Retinal pigment epithelial cell (primary cell): Measurements from ENCODE around the gene CNTRL.

Source experiments
- DNase-seq: peaks from one replicate; pipeline ENCODE4 v3.0.0-alpha.2; 2010; ENCODE audit warnings: low read depth
- H3K4me3 ChIP-seq: 2 replicates; pipeline ENCODE4 v1.5.1; 2011; ENCODE audit warnings: mild to moderate bottlenecking, low read length, control low read depth, moderate library complexity
- TF ChIP-seq, protein P1 (sequence below): conservative IDR thresholded peaks from 2 replicates; pipeline ENCODE4 v1.5.1; 2011; ENCODE audit warnings: low read depth, low read length, control low read depth, inconsistent platforms

Gene CNTRL

DNA sequence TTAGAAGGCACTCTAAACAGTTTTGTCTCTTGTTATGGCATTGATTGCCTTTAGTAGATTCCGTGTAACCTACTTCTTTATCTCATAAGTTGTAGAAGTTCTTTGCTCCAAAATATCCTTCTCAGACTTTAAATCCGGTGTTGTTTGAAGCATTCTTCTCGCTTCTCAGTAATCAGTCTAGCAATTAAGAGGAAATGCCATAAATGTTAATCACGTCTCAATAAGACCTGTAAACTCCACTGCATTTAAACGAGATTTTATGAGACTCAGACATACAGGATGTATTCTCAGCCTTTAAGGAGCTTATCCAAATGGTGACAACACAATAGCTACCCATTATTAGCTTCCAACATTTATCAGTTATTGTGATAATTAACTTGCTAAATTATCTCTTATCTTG is 16.9 kb upstream of the CNTRL start:
- DNase-seq, result no peak
- TF ChIP-seq, protein P1, sequence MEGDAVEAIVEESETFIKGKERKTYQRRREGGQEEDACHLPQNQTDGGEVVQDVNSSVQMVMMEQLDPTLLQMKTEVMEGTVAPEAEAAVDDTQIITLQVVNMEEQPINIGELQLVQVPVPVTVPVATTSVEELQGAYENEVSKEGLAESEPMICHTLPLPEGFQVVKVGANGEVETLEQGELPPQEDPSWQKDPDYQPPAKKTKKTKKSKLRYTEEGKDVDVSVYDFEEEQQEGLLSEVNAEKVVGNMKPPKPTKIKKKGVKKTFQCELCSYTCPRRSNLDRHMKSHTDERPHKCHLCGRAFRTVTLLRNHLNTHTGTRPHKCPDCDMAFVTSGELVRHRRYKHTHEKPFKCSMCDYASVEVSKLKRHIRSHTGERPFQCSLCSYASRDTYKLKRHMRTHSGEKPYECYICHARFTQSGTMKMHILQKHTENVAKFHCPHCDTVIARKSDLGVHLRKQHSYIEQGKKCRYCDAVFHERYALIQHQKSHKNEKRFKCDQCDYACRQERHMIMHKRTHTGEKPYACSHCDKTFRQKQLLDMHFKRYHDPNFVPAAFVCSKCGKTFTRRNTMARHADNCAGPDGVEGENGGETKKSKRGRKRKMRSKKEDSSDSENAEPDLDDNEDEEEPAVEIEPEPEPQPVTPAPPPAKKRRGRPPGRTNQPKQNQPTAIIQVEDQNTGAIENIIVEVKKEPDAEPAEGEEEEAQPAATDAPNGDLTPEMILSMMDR, result no peak
- H3K4me3 ChIP-seq, result no peak overlapping the region

DNA sequence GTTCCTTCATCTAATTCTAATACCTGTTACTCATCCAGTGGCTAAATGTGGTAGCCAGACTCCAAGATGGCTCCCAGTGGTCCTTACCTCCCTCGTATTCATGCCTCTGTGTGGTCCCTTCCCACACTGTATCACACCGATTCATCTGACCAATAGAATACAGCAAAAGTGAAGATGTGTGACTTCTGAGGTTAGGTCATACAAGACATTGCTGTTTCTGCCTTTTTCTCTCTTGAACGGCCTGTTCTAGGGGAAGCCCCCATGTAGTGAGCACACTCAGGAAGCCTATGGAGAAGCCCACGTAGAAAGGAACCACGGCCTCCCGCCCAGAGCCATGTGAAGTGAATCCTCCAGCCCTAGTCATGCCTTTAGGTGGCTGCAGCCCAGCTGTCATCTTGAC is 15.2 kb upstream of the CNTRL start:
- TF ChIP-seq, protein P1, result no peak
- DNase-seq, result no peak
- H3K4me3 ChIP-seq, result no peak overlapping the region

DNA sequence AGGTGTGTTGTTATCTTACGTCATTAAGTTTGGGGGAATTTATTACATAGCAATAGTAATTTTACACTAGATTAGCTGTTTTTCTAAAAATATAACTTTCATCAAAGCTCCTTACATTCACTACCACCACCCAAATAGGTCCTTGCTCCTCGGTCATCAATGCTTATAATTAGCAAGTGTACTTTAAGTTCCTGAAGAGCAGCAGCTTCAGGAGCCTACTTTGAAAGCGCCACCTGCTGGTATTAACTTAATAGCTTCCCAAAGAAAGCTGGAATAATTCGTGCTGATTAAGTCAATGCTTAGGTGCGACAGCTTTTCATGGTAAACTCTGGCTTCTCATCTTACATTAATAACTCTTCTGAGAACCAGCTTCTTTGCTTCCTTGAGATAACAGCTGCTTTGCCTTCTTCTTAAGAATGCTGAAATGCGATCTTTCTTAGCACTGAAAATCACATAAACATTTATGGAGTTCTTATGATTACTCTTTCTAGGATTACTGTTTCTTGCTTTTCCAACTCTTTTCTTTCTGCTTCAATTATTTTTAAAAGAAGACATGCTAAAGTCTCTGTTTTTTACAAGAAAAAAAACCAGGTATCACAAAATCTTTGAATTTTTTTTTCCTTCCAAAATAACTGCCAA is 14.6 kb upstream of the CNTRL start:
- peak; percentile 34 for DNase-seq
- TF ChIP-seq, protein P1, result peak; percentile 81
- H3K4me3 ChIP-seq, result no peak overlapping the region

DNA sequence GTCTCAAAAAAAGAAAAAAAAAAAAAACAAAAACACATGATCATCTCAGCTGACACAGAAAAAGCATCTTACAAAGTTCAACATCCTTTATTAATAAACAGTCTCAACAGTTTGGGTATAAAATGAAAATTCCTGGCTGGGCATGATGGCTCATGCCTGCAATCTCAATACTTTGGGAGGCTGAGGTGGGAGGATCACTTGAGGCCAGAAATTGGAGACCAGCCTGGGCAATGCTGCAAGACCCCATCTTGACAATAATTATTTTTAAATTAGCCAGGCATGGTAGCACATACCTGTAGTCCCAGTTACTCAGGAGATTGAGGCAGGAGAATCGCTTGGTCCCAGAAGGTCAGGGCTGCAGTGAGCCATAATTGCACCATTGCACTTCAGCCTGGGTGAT is 7.9 kb upstream of the CNTRL start:
- no peak overlapping the region for H3K4me3 ChIP-seq
- TF ChIP-seq, protein P1, result no peak
- no peak for DNase-seq

DNA sequence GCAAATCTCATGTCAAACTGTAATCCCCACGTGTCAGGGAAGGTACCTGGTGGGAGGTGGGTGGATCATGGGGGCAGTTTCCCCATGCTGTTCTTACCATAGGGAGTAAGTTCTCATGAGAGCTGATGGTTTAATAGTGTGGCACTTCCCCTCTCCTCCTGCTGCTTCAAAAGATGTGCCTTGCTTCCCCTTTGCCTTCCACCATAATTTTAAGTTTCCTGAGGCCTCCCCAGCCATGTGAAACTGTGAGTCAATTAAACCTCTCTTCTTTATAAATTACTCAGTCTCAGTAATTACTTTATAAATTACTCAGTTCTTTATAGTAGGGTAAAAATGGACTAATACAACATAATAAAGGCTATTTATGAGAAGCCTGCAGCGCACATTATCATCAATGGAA is 7.1 kb upstream of the CNTRL start:
- no peak for DNase-seq
- H3K4me3 ChIP-seq, result no peak overlapping the region
- TF ChIP-seq, protein P1, result no peak

DNA sequence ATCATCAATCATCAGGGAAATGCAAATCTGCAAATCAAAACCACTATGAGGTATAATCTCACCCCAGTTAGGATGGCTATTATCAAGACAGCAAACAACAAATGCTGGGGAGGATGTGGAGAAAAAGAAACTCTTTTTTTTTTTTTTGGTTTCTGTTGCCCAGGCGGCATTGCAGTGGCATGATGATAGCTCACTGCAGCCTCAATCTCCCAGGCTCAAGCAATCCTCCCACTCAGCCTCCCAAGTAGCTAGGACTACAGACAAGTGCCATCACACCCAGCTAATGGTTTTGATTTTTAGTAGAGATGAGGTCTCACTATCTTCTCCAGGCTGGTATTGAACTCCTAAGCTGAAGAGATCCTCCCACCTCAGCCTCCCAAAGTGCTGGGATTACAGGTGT is 5.4 kb upstream of the CNTRL start:
- no peak overlapping the region for H3K4me3 ChIP-seq
- TF ChIP-seq, protein P1, result no peak
- no peak for DNase-seq

DNA sequence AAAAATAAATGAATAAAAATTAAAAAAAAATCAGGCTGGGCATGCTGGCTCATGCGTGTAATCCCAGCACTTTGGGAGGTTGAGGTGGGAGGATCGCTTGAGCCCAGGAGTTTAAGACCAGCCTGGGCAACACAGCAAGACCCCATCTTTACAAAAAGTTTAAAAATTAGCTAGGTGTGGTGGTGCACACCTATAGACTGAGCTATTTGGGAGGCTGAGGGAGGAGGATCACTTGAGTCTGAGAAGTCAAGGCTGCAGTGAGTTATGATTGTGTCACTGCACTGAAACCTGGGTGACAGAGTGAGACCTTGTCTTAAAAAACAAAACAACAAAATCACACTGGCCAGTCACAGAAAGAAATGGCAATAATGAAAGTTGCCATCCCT is 3.4 kb upstream of the CNTRL start:
- no peak overlapping the region for H3K4me3 ChIP-seq
- TF ChIP-seq, protein P1, result no peak
- DNase-seq, result no peak
